Aorta (tissue), 5 donors: ENCODE results near the gene CIITA. TPM values are rescaled to one million over a fixed set of nuclear protein-coding genes. Genes with fewer than 3 reads are reported as not detected.

Experiments used
- ATAC-seq: fragments of 200-7000 bp; cut with Tn5 transposase; one replicate; pipeline ENCODE4 v1.9.1; 2022; ENCODE audit warnings: moderate library complexity; ENCODE audit not compliant: low FRiP score
- DNase-seq, 2 donors: peaks; one replicate each; pipeline ENCODE4 v3.0.0-alpha.2; 2020
- H3K27ac ChIP-seq, 2 donors: one replicate each; pipeline ENCODE4 v1.5.1; 2013; ENCODE audit warnings: low read length in 2 of 2, mild to moderate bottlenecking in 2 of 2, moderate library complexity in 2 of 2, control low read depth in 1 of 2, inconsistent platforms in 1 of 2, low read depth in 1 of 2
- H3K27me3 ChIP-seq, 2 donors: one replicate each; pipeline ENCODE4 v1.6.1; 2013; ENCODE audit warnings: control low read depth in 1 of 2, low read length in 1 of 2, mild to moderate bottlenecking in 1 of 2, moderate library complexity in 1 of 2; ENCODE audit not compliant: insufficient read depth in 2 of 2, control insufficient read depth in 1 of 2
- H3K36me3 ChIP-seq, 2 donors: one replicate each; pipeline ENCODE4 v1.6.1; 2013; ENCODE audit warnings: control low read depth in 1 of 2, low read length in 1 of 2, mild to moderate bottlenecking in 1 of 2; ENCODE audit not compliant: insufficient read depth in 2 of 2, control insufficient read depth in 1 of 2
- H3K4me1 ChIP-seq, 2 donors: one replicate each; pipeline ENCODE4 v1.6.1; 2013; ENCODE audit warnings: low read length in 2 of 2, control low read depth in 1 of 2, mild to moderate bottlenecking in 1 of 2, moderate library complexity in 1 of 2; ENCODE audit not compliant: insufficient read depth in 2 of 2, control insufficient read depth in 1 of 2
- H3K4me3 ChIP-seq, 2 donors: one replicate each; pipeline ENCODE4 v1.5.1; 2013; ENCODE audit warnings: low read length in 2 of 2, control low read depth in 1 of 2, mild to moderate bottlenecking in 1 of 2
- H3K9me3 ChIP-seq: one replicate; pipeline ENCODE4 v1.6.1; 2013; ENCODE audit warnings: mild to moderate bottlenecking, low read length; ENCODE audit not compliant: control insufficient read depth
- WGBS, 2 donors: extraction: QIAGEN DNeasy Blood & Tissue Kit; methylation state at CpG; one replicate each; pipeline ENCODE4 v1.1.7; 2013; 5-methylcytosine and 5-hydroxymethylcytosine counted together
- intact Hi-C, 2 donors: fragments of 100-400 bp; cut with DNase I; formaldehyde crosslinking; loops; one replicate each; pipeline versions ENCODE4 v1.14.2 to v1.15.0; 2022
- polyA plus RNA-seq, 2 donors: library from polyadenylated mRNA; stranded (reverse); fragments of 200-250 nt; gene quantifications; one replicate each; pipeline ENCODE4 v1.2.3, GENCODE V29; 2013
- total RNA-seq, 2 donors: library from RNA; stranded (reverse); fragmentation: NEBNext Ultra II Directional; extraction: Animal tissue kit (Norgen Biotek cat#: 25700); gene quantifications; one replicate each; pipeline ENCODE4 v1.2.1, GENCODE V29; 2021
- donor health status: healthy with polysubstance abuse.
- donor health status: Bipolar disorder and iron deficiency.
- donor health status: DM: no; HTN: no; CAD: no.
- donor health status: DM: no; HTN: no; CAD: no.
- donor health status: DM: yes; HTN: yes; CAD: no.

CIITA gene
- total and polyA plus RNA-seq, 4 donors, result 2.0 to 104 (median 11.0) TPM

GRCh38 chr16:10933865-10934264, 56.9 kb downstream of the CIITA start:
- no peak overlapping the region for H3K27ac ChIP-seq
- intact Hi-C loops, result no loop called here
- no peak for ATAC-seq
- peak in 1 of 2 donors; percentile 54 for DNase-seq
- H3K27me3 ChIP-seq, result no peaks in the 10 kb centered on the region
- H3K36me3 ChIP-seq, result no peaks in the 10 kb centered on the region
- peaks cover 0 to 8% of the 10 kb centered on the region in 2 donors for H3K4me1 ChIP-seq
- no peak overlapping the region for H3K4me3 ChIP-seq
- no peaks in the 10 kb centered on the region for H3K9me3 ChIP-seq
- 54 to 64% methylated on average over 8 of the region's 8 CpGs for WGBS, 2 donors

GRCh38 chr16:10934325-10935107, 57.5 kb downstream of the CIITA start:
- WGBS, 2 donors, result 87 to 88% methylated on average over 13 of the region's 13 CpGs
- DNase-seq (peak in 1 of 2 donors; percentile 71), ATAC-seq (no peak)
- Histone ChIP-seq H3K27ac (no peak overlapping the region), H3K9me3 (no peaks in the 10 kb centered on the region), H3K4me1 (peaks cover 3 to 8% of the 10 kb centered on the region in 2 donors), H3K27me3 (no peaks in the 10 kb centered on the region), H3K36me3 (no peaks in the 10 kb centered on the region), H3K4me3 (no peak overlapping the region)
- intact Hi-C loops, result no loop called here

GRCh38 chr16:10935226-10935915, 58.4 kb downstream of the CIITA start:
- WGBS, 2 donors, result 26 to 34% methylated on average over 7 of the region's 7 CpGs

GRCh38 chr16:10936272-10936984, 59.4 kb downstream of the CIITA start:
- H3K9me3 ChIP-seq, result no peaks in the 10 kb centered on the region
- no peaks in the 10 kb centered on the region for H3K27me3 ChIP-seq
- H3K27ac ChIP-seq, result peak overlapping the region in 1 of 2 donors; percentile 16
- WGBS, 2 donors, result 51 to 57% methylated on average over 8 of the region's 8 CpGs
- no peak overlapping the region for H3K4me3 ChIP-seq
- no peak for ATAC-seq
- H3K36me3 ChIP-seq, result no peaks in the 10 kb centered on the region
- intact Hi-C loops, result no loop called here
- peak in 1 of 2 donors; percentile 52 for DNase-seq
- H3K4me1 ChIP-seq, result peaks cover 5 to 14% of the 10 kb centered on the region in 2 donors

More at GRCh38 chr16:10935226-10935915, 58.4 kb downstream of the CIITA start:
- H3K4me1 ChIP-seq, result peaks cover 5 to 13% of the 10 kb centered on the region in 2 donors
- no peak overlapping the region for H3K27ac ChIP-seq
- DNase-seq (no peak), ATAC-seq (no peak)
- no peaks in the 10 kb centered on the region for H3K9me3 ChIP-seq
- H3K4me3 ChIP-seq, result no peak overlapping the region
- intact Hi-C loops, result no loop called here
- no peaks in the 10 kb centered on the region for H3K36me3 ChIP-seq
- no peaks in the 10 kb centered on the region for H3K27me3 ChIP-seq

- Histone ChIP-seq H3K4me1 (peaks cover 5 to 14% of the 10 kb centered on the region in 2 donors), H3K9me3 (no peaks in the 10 kb centered on the region), H3K27me3 (no peaks in the 10 kb centered on the region), H3K27ac (peak overlapping the region in 1 of 2 donors; percentile 16), H3K36me3 (no peaks in the 10 kb centered on the region), H3K4me3 (peak overlapping the region; percentile 28 to 32)
- intact Hi-C loops, result no loop called here
- 9 to 12% methylated on average over 11 of the region's 11 CpGs for WGBS, 2 donors
- DNase-seq (peak in 1 of 2 donors; percentile 71), ATAC-seq (no peak)
Observed at GRCh38 chr16:10937068-10937859, 60.3 kb downstream of the CIITA start.

- Histone ChIP-seq H3K4me1 (peaks cover 5 to 14% of the 10 kb centered on the region in 2 donors), H3K9me3 (no peaks in the 10 kb centered on the region), H3K36me3 (no peaks in the 10 kb centered on the region), H3K27ac (peak overlapping the region; percentile 0 to 2), H3K27me3 (no peaks in the 10 kb centered on the region), H3K4me3 (no peak overlapping the region)
- peak in 1 of 2 donors; percentile 57 for DNase-seq
- no peak for ATAC-seq
- 42 to 44% methylated on average over 7 of the region's 7 CpGs for WGBS, 2 donors
- intact Hi-C loops, result no loop called here
Observed at GRCh38 chr16:10938321-10938720, 61.3 kb downstream of the CIITA start.

GRCh38 chr16:10938796-10939648, 62.0 kb downstream of the CIITA start:
- Histone ChIP-seq H3K27me3 (no peaks in the 10 kb centered on the region), H3K36me3 (no peaks in the 10 kb centered on the region), H3K27ac (peak overlapping the region; percentile 2 to 28), H3K4me1 (peaks cover 5 to 14% of the 10 kb centered on the region in 2 donors), H3K4me3 (no peak overlapping the region), H3K9me3 (no peaks in the 10 kb centered on the region)
- DNase-seq (no peak), ATAC-seq (no peak)
- intact Hi-C loops, result no loop called here
- 29% methylated on average over 7 of the region's 7 CpGs for WGBS, 2 donors
